ENCODE measurements around the gene TWIST1.

The TWIST1 gene

DNA sequence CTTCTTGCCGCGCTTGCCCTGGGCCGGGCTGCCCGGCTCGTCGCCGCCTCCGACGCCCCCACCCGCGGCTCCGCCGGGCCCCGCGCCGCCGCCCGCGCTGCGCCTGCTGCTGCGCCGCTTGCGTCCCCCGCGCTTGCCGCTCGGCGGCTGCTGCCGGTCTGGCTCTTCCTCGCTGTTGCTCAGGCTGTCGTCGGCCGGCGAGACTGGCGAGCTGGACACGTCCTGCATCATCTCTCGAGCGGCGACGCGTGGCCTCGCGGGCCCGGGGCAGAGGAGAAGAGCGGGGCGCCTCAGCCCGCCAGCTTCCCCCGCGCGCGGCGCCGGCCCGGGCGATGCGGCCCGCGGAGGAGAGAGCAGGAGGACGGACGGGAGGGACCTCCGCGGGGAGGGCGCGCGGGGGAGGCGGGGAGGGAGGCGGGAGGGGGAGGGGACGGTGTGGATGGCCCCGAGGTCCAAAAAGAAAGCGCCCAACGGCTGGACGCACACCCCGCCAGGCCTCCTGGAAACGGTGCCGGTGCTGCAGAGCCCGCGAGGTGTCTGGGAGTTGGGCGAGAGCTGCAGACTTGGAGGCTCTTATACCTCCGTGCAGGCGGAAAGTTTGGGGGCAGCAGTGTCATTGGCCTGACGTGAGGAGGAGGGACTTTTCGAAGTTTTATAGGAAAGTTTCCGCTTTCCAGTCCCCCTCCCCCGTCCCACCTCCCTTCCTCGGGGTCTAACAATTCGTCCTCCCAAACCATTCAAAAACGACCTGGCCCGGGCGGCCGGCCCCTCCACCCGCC, at the start of gene TWIST1:
TSS of gene TWIST1 (minus strand) at position 546 of the 779 bp plus-strand sequence. CDS start at position 231, 315 bp downstream.
- Histone ChIP-seq H3K9ac (ENCODE audit: low read depth, low read length) (no peak within 1 kb of the TSS), H3K27ac (ENCODE audit: low read length) (no peak within 1 kb of the TSS), H2AFZ (ENCODE audit: low read depth, low read length) (no peak within 1 kb of the TSS), H3K4me1 (ENCODE audit: insufficient read depth, low read length) (no peaks in the 10 kb centered on the region), H3K4me3 (ENCODE audit: low read depth in 1 of 2, low read length in 2 of 2) (no peak within 1 kb of the TSS), H3K79me2 (ENCODE audit: insufficient read depth, low read length) (no peaks in the 10 kb centered on the region), H4K20me1 (ENCODE audit: insufficient read depth, low read length) (no peaks in the 10 kb centered on the region), H3K9me3 (ENCODE audit: insufficient read depth, low read length, severe bottlenecking) (peaks cover 6% of the 10 kb centered on the region), H3K4me2 (ENCODE audit: insufficient read depth, low read length) (no peak within 1 kb of the TSS), H3K27me3 (ENCODE audit: insufficient read depth, low read length, poor library complexity) (no peaks in the 10 kb centered on the region), H3K36me3 (ENCODE audit: insufficient read depth, low read length) (no peaks in the 10 kb centered on the region)
- DNase-seq = no peak
- TF ChIP-seq EZH2 (IDR thresholded peaks at IDR 0.05; ENCODE audit: borderline replicate concordance, low read depth, low read length, severe bottlenecking) = no peak
- TF ChIP-seq, protein P1, sequence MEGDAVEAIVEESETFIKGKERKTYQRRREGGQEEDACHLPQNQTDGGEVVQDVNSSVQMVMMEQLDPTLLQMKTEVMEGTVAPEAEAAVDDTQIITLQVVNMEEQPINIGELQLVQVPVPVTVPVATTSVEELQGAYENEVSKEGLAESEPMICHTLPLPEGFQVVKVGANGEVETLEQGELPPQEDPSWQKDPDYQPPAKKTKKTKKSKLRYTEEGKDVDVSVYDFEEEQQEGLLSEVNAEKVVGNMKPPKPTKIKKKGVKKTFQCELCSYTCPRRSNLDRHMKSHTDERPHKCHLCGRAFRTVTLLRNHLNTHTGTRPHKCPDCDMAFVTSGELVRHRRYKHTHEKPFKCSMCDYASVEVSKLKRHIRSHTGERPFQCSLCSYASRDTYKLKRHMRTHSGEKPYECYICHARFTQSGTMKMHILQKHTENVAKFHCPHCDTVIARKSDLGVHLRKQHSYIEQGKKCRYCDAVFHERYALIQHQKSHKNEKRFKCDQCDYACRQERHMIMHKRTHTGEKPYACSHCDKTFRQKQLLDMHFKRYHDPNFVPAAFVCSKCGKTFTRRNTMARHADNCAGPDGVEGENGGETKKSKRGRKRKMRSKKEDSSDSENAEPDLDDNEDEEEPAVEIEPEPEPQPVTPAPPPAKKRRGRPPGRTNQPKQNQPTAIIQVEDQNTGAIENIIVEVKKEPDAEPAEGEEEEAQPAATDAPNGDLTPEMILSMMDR (IDR thresholded peaks at IDR 0.05; ENCODE audit: borderline replicate concordance, extremely low read depth, low read length, poor library complexity, severe bottlenecking) = no peak
- no peak for ATAC-seq (ENCODE audit: insufficient read depth, low read depth)

DNA sequence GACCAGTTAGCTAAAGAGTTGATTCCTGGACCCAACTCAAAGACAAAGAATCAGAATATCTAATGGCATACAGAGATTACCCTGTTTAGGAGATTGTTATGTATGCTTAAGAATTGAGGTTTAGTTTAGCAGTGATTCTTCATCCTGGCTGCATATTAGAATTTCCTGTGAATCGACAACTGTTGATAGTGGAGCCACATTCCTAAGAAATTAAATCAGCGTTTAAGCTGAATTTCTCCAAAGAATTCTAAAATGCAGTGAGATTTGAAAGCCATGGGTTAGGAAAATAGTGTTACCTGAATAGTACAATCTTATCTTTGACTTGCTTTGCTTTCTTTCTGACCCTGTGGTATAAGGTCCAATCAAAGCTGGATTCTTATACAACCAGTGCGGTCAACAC, 44.2 kb upstream of the TWIST1 start:
- Histone ChIP-seq H3K4me3 (ENCODE audit: low read depth in 1 of 2, low read length in 2 of 2) (no peak overlapping the region), H3K36me3 (ENCODE audit: insufficient read depth, low read length) (no peaks in the 10 kb centered on the region), H3K4me1 (ENCODE audit: insufficient read depth, low read length) (no peaks in the 10 kb centered on the region), H3K27ac (ENCODE audit: low read length) (no peak overlapping the region), H3K27me3 (ENCODE audit: insufficient read depth, low read length, poor library complexity) (no peaks in the 10 kb centered on the region), H2AFZ (ENCODE audit: low read depth, low read length) (no peak overlapping the region), H4K20me1 (ENCODE audit: insufficient read depth, low read length) (no peaks in the 10 kb centered on the region), H3K79me2 (ENCODE audit: insufficient read depth, low read length) (no peaks in the 10 kb centered on the region), H3K4me2 (ENCODE audit: insufficient read depth, low read length) (no peak overlapping the region), H3K9ac (ENCODE audit: low read depth, low read length) (no peak overlapping the region), H3K9me3 (ENCODE audit: insufficient read depth, low read length, severe bottlenecking) (no peaks in the 10 kb centered on the region)
- TF ChIP-seq, protein P1 (IDR thresholded peaks at IDR 0.05; ENCODE audit: borderline replicate concordance, extremely low read depth, low read length, poor library complexity, severe bottlenecking) = no peak
- no peak for TF ChIP-seq EZH2 (IDR thresholded peaks at IDR 0.05; ENCODE audit: borderline replicate concordance, low read depth, low read length, severe bottlenecking)
- ATAC-seq (ENCODE audit: insufficient read depth, low read depth) (no peak), DNase-seq (no peak)

DNA sequence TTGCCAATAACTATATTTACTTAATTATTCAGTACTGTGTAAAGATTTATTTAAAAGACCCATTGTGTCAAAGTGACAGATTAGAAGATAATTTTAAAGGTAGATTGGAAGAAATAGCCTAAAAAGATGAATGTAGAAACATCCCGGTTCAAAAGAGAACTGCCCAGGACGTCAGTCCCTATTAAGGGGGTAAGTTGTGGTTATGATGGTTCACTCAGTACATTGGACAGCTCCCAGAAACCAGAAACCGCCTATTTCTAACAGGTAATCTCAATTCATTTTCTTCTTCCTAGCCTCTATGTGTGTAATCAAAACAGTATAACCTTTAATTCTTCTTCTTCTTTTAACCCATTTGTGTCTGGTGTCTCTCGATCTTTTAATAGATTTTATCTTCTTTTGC, 29.3 kb upstream of the TWIST1 start:
- Histone ChIP-seq H3K27me3 (ENCODE audit: insufficient read depth, low read length, poor library complexity) (no peaks in the 10 kb centered on the region), H3K4me1 (ENCODE audit: insufficient read depth, low read length) (no peaks in the 10 kb centered on the region), H2AFZ (ENCODE audit: low read depth, low read length) (no peak overlapping the region), H3K79me2 (ENCODE audit: insufficient read depth, low read length) (no peaks in the 10 kb centered on the region), H3K4me2 (ENCODE audit: insufficient read depth, low read length) (no peak overlapping the region), H3K36me3 (ENCODE audit: insufficient read depth, low read length) (no peaks in the 10 kb centered on the region), H3K4me3 (ENCODE audit: low read depth in 1 of 2, low read length in 2 of 2) (no peak overlapping the region), H3K9ac (ENCODE audit: low read depth, low read length) (no peak overlapping the region), H3K9me3 (ENCODE audit: insufficient read depth, low read length, severe bottlenecking) (peaks cover 8% of the 10 kb centered on the region), H3K27ac (ENCODE audit: low read length) (no peak overlapping the region), H4K20me1 (ENCODE audit: insufficient read depth, low read length) (no peaks in the 10 kb centered on the region)
- ATAC-seq (ENCODE audit: insufficient read depth, low read depth) (no peak; the same call in 2 of the 3 replicates), DNase-seq (no peak)
- TF ChIP-seq, protein P1 (IDR thresholded peaks at IDR 0.05; ENCODE audit: borderline replicate concordance, extremely low read depth, low read length, poor library complexity, severe bottlenecking) = no peak
- no peak for TF ChIP-seq EZH2 (IDR thresholded peaks at IDR 0.05; ENCODE audit: borderline replicate concordance, low read depth, low read length, severe bottlenecking)
